Thyroid gland (tissue), 4 donors: ENCODE results near the gene RAP1GAP2. TPM values are rescaled to one million over a fixed set of nuclear protein-coding genes. Genes with fewer than 3 reads are reported as not detected.
A peak's percentile ranks its signal among the peaks of the same experiment; 100 is the strongest.
"Not testable (repeated sequence)": the region's sequence is repeated elsewhere in the genome, so short reads cannot be mapped to it uniquely, and the experiment has no call there.

ENCODE experiments used
- DNase-seq, 2 donors: peaks; one replicate each; pipeline ENCODE4 v3.0.0-alpha.2; 2019
- H3K27ac ChIP-seq, 3 donors: fragments of 200-600 bp; sonication (generic); 1 replicate in 2 of 3; 2 replicates in 1 of 3; pipeline ENCODE4 v1.5.1; 2016 to 2019; ENCODE audit warnings: mild to moderate bottlenecking in 1 of 3, moderate library complexity in 1 of 3
- H3K27me3 ChIP-seq: fragments of 200-600 bp; sonication (generic); one replicate; pipeline ENCODE4 v1.5.1; 2019
- H3K36me3 ChIP-seq, 2 donors: fragments of 200-600 bp; sonication (generic); one replicate each; pipeline ENCODE4 v1.5.1; 2016 to 2019
- H3K4me1 ChIP-seq, 2 donors: fragments of 200-600 bp; sonication (generic); one replicate each; pipeline ENCODE4 v1.5.1; 2017 to 2019
- H3K4me3 ChIP-seq, 3 donors: fragments of 200-600 bp; sonication (generic); replicated peaks in 1 of 3; 1 replicate in 2 of 3; 2 replicates in 1 of 3; pipeline ENCODE4 v1.5.1; 2016; ENCODE audit warnings: mild to moderate bottlenecking in 1 of 3
- H3K9me3 ChIP-seq: fragments of 200-600 bp; sonication (generic); one replicate; pipeline ENCODE4 v1.5.1; 2017
- CTCF ChIP-seq, 6 experiments: fragments of 200-600 bp in 3 of 6; fragments of 450-650 bp in 3 of 6; sonication (generic) in 3 of 6; IDR thresholded peaks; one replicate each; pipeline ENCODE4 v1.5.1; 2016 to 2019; ENCODE audit warnings: antibody characterized with exemption in 6 of 6, mild to moderate bottlenecking in 2 of 6, inconsistent platforms in 1 of 6, moderate library complexity in 1 of 6
- POLR2A ChIP-seq, 2 donors: fragments of 450-650 bp; IDR thresholded peaks; one replicate each; pipeline ENCODE4 v1.6.1; 2017; ENCODE audit warnings: antibody characterized with exemption in 2 of 2, mild to moderate bottlenecking in 2 of 2, moderate library complexity in 1 of 2
- WGBS, 2 donors: methylation state at CpG; one replicate each; pipeline ENCODE4 v1.1.5; 2017; 5-methylcytosine and 5-hydroxymethylcytosine counted together
- intact Hi-C: fragments of 100-400 bp; cut with DNase I; formaldehyde crosslinking; loops from one replicate; pipeline ENCODE4 v1.15.1; 2023
- total RNA-seq, 4 donors: library from RNA; depleted of rRNA; stranded (reverse); fragments of >200 nt; gene quantifications; one replicate each; pipeline ENCODE4 v1.2.3, GENCODE V29; 2016

RAP1GAP2 gene
- total RNA-seq, 4 donors from 2014 or later, result 5.9 to 8.4 (median 6.8) TPM

GRCh38 chr17:2995377-2995776 lies 199.1 kb downstream of the RAP1GAP2 start:
- Histone ChIP-seq H3K4me1 (peaks cover 0 to 6% of the 10 kb centered on the region in 2 donors), H3K9me3 (no peaks in the 10 kb centered on the region), H3K27ac (no peak overlapping the region), H3K36me3 (no peaks in the 10 kb centered on the region), H3K4me3 (no peak overlapping the region), H3K27me3 (no peaks in the 10 kb centered on the region)
- no peak for TF ChIP-seq CTCF (IDR thresholded peaks at IDR 0.05)
- TF ChIP-seq POLR2A (IDR thresholded peaks at IDR 0.05), result peak in 1 of 2 donors; percentile 29
- no peak for DNase-seq
- WGBS, 2 donors, result 69 to 71% methylated on average over 18 to 22 of the region's 22 CpGs
- intact Hi-C loops, result no loop called here

- peak overlapping the region in 2 of 3 donors; percentile 4 to 50 for H3K27ac ChIP-seq
- TF ChIP-seq POLR2A (IDR thresholded peaks at IDR 0.05) (no peak), CTCF (IDR thresholded peaks at IDR 0.05) (no peak)
- no peak for DNase-seq
- no peaks in the 10 kb centered on the region for H3K36me3 ChIP-seq
- WGBS, 2 donors, result 75 to 85% methylated on average over 16 to 17 of the region's 17 CpGs
- no peak overlapping the region for H3K4me3 ChIP-seq
- intact Hi-C loops, result no loop called here
- H3K4me1 ChIP-seq, result peaks cover 0 to 6% of the 10 kb centered on the region in 2 donors
- no peaks in the 10 kb centered on the region for H3K9me3 ChIP-seq
- H3K27me3 ChIP-seq, result no peaks in the 10 kb centered on the region
Observed at GRCh38 chr17:2995886-2996809, 199.9 kb downstream of the RAP1GAP2 start.

GRCh38 chr17:2996810-2997670 lies 200.8 kb downstream of the RAP1GAP2 start:
- H3K36me3 ChIP-seq, result no peaks in the 10 kb centered on the region
- DNase-seq, result no peak
- H3K4me1 ChIP-seq, result peaks cover 0 to 6% of the 10 kb centered on the region in 2 donors
- intact Hi-C loops, result no loop called here
- TF ChIP-seq CTCF (IDR thresholded peaks at IDR 0.05) (no peak), POLR2A (IDR thresholded peaks at IDR 0.05) (no peak)
- H3K27me3 ChIP-seq, result no peaks in the 10 kb centered on the region
- peak overlapping the region in 2 of 3 donors; percentile 4 to 50 for H3K27ac ChIP-seq
- 82 to 94% methylated on average over 11 of the region's 11 CpGs for WGBS, 2 donors
- H3K9me3 ChIP-seq, result no peaks in the 10 kb centered on the region
- H3K4me3 ChIP-seq, result no peak overlapping the region

GRCh38 chr17:2998469-2998901 lies 202.2 kb downstream of the RAP1GAP2 start:
- DNase-seq, intact Hi-C loops, H3K36me3 ChIP-seq, H3K4me3 ChIP-seq, H3K27ac ChIP-seq, H3K9me3 ChIP-seq, H3K27me3 ChIP-seq: not testable (repeated sequence)
- H3K4me1 ChIP-seq, result peaks cover 8 to 18% of the 10 kb centered on the region in 2 donors
- WGBS, 2 donors, result 96% methylated on average over 9 of the region's 9 CpGs

GRCh38 chr17:3002538-3003295 lies 206.5 kb downstream of the RAP1GAP2 start:
- peaks cover 32 to 39% of the 10 kb centered on the region in 2 donors for H3K4me1 ChIP-seq
- H3K27ac ChIP-seq, result peak overlapping the region; percentile 87 to 100 (median 100)
- H3K9me3 ChIP-seq, result no peaks in the 10 kb centered on the region
- no peak for TF ChIP-seq POLR2A (IDR thresholded peaks at IDR 0.05)
- no peak for TF ChIP-seq CTCF (IDR thresholded peaks at IDR 0.05)
- DNase-seq, result no peak
- no peaks in the 10 kb centered on the region for H3K27me3 ChIP-seq
- 70 to 84% methylated on average over 7 to 14 of the region's 14 CpGs for WGBS, 2 donors
- intact Hi-C loops, result no loop called here
- H3K4me3 ChIP-seq, result no peak overlapping the region
- no peaks in the 10 kb centered on the region for H3K36me3 ChIP-seq
